Measurements from ENCODE around the gene FHIT.

Gene FHIT

DNA sequence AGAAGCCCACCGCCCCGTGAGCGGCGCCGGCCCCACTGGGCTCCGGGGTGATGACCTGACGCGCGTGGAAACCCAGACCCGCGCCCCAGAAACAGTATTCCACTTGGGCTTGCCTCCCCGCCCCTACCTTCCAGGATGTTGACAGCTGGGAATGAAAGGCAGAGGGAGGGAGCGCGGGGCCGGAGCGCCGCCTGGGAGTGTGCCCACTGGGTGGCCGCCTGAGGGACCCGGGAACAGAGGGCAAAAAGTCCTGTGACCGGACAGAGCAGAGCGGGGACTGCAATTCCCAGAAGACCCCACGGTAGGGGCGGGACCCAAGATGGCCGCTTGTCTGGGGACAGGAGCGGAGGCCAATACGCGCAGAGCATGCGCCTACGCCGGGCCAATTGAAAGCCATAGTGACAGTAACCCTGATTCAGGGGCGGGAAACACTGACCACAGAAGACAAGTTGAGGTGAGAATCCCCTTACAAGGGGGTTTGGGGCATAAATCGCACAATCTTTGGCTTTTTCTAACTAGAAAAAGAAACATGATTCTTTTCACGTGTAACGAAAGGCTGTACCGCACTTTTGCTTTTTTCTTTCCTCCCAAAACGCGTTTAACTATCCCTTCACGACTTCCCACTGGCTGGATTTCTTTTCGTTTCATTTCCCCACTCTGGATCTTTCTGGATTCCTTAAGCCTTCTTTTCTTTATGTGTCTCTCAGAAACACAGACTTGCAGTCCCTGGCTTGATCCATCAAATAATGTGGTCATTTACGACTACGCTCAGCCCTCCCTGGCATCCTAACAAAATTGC lies at the start of gene FHIT:
TSS of gene FHIT (minus strand) at position 279 of the 799 bp plus-strand sequence.
- peak; percentile 74 to 89 (median 87) for DNase-seq (ENCODE audit: low read depth in 2 of 3, low spot score in 1 of 3)

DNA sequence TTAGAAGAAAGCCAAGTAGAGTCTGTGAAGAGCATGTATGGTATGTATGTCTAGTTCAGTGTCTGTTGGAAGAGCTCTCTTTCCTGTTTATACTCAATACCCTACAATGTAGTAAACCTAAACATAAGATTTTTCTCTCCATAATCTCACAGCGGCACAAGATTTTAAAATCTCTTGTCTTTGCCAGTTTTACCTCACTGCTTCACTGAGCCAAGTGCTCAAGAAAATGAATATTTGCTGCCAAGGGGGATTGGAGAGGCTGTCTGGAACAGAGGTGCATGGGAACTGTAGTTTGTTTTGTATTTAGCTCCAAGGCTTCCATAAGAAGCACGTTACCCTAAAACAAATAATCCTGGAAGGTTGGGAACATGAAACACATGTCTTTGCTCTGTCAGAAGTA lies 49.5 kb upstream of the FHIT start:
- DNase-seq (ENCODE audit: low read depth in 2 of 3, low spot score in 1 of 3), result no peak

DNA sequence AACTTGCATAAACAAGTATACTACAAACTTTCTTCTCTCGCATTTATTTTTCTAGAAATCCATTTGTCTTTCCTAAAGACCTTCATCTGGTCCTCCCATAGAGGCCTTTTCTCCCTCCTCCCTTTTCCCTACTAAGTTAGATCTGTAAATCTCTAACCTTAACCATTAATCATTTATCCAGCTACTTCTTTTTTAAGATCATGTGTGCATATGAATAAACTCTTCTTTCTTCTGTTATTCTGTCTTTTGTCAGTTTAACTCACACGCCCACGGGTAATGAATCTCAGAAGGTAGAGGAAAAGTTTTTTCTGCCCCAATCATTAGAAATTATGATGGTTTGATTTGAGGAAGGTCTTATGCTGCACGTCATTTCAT lies 48.7 kb upstream of the FHIT start:
- no peak for DNase-seq (ENCODE audit: low read depth in 2 of 3, low spot score in 1 of 3)

DNA sequence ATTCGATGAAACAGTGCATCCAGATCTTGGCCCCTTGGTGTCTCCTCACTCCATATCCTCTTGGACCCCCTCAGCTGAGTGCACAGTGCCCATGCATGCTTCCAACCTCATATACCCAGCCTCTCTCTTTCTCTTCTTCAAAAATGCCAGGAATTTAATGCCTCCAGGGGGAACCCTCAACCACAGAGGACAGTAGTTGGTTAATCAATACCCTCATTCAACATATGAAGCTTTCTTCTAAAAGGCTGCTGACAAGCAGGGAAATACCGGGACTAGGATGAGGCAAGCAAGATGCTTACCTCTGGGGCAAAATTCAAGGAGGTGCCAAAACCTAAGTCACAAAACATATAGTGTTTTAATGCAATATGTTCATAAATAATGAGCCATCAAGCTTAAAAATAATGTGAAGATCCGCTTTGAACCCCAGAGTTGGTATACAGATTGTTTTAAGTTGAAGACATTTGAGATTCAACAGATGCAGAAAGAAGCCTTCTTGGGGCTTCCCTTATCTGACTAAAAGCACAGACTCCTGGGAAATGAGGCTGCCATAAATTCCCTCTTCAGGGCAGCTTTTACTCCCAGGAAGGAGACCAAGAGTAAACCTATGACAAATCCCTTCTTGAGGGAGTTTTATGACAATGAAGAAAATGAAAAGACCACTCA lies 48.2 kb upstream of the FHIT start:
- no peak for DNase-seq (ENCODE audit: low read depth in 2 of 3, low spot score in 1 of 3)

DNA sequence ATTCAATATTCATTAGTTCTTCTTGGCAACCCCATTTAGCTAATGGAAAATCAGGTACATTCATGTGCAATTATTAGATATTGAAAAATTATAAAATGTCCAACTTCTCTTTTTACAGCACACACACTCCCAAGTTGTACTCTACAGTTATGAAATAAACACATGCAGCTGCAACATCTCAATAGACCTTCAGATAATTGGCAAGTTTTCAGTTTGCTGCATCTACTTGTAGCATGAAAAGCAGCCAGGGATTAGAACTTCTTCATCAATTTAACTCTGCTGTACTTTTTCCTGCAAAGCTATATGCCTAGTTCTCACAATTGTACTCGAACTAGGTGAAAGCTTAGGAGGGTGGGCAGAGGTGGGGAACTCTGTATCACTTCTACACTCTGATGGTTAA lies 46.6 kb upstream of the FHIT start:
- no peak for DNase-seq (ENCODE audit: low read depth in 2 of 3, low spot score in 1 of 3)

DNA sequence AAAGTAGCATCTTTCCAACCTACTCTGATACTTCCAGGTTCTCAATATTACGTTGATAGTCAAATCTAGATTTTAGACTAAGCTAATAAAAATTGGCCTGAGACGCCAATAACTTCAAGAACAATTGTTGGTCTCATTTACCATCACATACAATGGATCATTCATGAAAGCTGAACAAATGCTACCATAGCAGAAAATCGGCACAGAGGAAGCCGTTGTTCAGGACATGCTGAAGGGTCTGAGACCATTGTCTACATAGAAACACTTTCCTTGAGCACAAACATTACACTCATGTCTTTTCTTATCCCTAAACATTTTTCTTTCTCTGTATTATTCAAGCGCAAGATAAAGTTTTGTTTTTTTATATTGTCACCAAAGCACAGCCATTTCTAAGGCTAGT lies 37.2 kb upstream of the FHIT start:
- DNase-seq (ENCODE audit: low read depth in 2 of 3, low spot score in 1 of 3), result no peak

DNA sequence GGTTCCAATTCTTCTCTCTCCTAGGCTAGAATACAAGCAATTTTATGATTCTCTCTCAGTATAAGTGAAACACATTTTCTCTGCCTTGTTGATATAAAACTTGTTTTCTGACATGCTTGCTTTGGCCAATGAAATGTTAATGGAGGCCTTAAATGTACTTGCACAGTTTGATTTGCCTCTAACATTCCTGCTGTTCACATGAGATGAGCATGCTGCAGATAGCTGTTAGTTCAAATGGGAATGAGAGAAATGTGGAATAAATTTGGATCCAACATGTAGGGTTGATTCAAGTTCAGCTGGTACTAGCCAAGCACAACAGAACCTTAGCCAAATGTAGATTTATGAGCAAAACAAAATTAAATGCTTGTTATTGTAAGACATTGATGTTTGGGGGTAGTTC lies 32.6 kb upstream of the FHIT start:
- no peak for DNase-seq (ENCODE audit: low read depth in 2 of 3, low spot score in 1 of 3)

DNA sequence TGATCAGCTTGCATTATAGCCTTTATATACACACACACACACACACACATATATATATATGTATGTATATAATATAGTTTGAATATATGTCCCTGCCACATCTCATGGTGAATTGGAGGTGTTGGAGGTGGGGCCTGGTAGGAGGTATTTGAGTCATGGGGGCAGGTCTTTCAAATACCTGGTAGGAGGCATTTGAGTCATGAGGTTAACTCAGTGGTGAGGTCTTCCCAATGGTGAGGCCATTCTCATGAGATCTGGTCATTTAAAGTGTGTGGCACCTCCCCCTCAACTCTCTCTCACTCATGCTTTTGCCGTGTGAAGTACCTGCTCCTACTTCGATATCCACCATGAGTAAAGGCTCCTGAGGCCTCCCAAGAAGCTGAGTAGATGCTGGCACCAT lies 27.5 kb upstream of the FHIT start:
- DNase-seq (ENCODE audit: low read depth in 2 of 3, low spot score in 1 of 3), result no peak

DNA sequence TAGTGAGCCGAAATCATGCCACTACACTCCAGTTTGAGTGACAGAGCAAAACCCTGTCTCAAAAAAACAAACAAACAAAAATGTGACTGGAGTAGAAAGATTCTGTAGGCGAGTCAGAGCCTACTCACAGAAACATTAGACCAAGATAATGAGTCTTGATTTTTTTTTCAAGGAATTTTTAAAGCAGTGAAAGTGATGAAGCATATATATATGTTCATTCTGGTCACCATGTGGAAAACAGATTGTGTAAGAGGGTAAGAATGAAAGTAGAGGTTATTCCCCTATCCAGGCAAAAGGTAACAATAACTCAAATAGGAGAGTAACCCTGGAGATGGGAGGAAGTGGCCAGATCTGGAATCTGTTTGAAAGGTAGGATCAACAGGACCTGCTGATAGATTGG lies 26.2 kb upstream of the FHIT start:
- DNase-seq (ENCODE audit: low read depth in 2 of 3, low spot score in 1 of 3), result no peak

DNA sequence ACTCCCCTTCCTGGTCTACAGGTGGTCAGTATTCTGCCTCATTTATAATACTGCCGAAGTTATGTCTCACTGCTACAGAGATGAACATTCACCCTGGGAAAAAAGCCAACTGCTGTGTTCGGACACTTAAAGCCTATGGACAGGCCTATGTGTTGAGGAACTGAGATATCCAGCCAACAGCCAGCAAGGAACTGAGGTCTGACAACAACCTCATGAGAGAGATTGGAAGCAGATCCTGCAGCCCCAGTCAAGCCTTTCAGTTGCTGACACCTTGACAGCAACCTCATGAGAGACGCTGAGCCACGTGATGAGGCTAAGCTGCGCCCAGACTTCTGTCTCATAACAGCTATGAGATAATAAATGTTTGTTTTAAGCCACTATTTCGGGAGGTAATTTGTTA lies 18.2 kb upstream of the FHIT start:
- no peak for DNase-seq (ENCODE audit: low read depth in 2 of 3, low spot score in 1 of 3)

DNA sequence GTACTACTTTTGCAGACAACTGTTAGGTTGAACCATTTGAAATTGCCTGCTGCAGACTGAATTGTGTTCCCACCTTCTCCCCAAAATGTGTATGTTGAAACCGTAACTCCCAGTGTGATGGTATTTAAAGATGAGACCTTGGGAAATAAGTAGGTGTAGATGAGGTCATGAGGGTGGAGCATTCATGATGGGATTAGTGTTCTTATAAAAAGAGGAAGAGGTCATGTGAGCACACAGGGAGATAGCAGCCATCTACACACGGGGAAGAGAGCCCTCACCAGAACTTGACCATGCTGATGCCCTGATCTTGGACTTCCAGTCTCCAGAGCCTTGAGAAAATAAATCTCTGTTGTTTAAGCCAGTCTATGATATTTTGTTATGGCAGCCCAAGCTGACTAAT lies 17.4 kb upstream of the FHIT start:
- no peak for DNase-seq (ENCODE audit: low read depth in 2 of 3, low spot score in 1 of 3)

DNA sequence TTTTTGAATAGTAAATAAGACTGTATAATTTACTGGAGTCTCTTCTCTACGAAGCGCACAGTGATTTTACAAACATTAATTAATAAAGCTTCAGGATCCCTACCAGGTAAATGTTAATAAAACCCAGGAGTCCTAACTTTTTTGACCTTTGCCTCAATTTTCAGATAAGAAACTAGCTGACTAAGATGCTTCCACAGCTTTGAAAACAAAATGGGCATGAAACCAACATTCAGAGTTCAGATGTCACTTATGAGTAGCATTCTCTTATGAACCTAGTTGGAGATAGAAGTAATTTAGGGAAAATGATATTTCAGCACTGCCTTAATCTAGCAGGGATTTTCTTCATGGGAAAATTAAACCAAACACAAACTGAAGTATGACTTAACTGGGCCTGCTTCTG lies 13.0 kb upstream of the FHIT start:
- DNase-seq (ENCODE audit: low read depth in 2 of 3, low spot score in 1 of 3), result no peak

DNA sequence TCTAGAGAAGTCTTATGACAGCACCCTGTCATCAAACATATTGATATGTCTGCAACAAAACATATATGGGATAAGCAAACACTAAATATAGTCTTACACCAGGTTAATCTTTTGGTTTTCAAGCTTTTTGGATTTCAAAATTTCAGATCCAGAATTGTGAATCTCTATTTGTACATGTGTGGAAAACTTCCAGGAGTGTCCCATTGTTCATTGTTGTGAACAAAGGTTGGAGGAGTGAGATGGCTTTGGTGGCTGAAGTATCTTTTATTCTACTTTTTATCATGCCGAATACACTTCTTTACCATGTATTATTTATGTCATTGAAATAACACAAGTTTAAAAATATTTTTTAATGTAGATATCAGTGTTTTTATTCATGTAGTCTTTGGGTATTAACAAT lies 5.9 kb upstream of the FHIT start:
- DNase-seq (ENCODE audit: low read depth in 2 of 3, low spot score in 1 of 3), result no peak

DNA sequence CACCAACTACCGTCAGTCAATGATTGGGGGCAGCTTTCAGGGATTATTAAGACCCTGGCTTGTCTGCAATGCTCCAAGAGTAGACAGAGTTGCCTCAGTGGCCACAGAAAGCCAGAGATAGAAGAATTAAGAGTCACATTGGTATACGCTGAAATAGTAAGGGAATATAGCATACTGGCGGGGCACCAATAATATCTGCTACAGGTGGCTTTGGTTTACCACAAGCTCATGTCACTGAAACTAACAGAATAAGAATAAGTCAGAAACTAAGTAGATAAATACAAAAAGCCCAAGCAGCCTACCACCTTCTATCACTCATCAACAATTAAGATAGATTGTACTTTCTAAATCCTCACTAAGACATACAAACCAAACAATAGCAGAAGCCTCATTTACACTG lies 2.5 kb upstream of the FHIT start:
- no peak for DNase-seq (ENCODE audit: low read depth in 2 of 3, low spot score in 1 of 3)

DNA sequence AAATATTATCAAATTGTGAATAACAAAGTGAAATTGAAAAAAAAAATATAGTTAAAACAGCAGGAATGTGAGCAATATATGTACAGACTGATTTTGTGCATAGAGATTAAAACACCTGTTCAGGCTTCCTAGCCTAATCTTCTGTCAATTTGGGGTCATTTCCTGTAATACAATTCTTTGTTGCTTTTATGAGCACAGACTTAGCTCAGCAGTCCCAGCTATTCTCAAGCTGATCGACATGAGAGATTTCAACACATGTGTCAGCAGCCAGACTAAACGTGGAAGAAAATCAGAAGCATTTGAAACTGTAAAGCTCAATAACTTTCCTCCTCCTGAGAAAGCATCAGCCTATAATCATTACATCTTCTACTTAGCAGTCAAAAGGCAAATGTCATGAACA lies 1.6 kb upstream of the FHIT start:
- DNase-seq (ENCODE audit: low read depth in 2 of 3, low spot score in 1 of 3), result no peak

DNA sequence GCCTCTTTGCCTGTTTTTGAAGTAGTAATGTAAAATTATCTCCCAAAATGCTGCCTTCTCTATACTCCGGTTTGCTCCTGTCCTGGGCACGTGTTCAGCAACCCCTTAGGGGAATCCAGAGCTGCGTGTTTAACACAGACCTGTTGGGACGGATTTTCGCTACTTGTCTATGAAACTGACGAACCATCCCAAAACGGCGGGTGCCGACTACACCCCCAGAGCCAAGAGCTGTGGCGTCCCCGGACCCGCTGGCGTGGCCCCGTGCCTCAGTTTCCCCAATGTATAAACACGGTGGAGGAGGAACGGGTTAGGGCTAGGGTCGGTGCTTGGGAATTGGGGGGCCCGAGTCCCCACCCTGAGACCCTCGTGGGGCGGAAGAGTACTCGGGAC lies 473 bp downstream of the FHIT start:
- peak in 1 of 3 donors; percentile 12 for DNase-seq (ENCODE audit: low read depth in 2 of 3, low spot score in 1 of 3)

DNA sequence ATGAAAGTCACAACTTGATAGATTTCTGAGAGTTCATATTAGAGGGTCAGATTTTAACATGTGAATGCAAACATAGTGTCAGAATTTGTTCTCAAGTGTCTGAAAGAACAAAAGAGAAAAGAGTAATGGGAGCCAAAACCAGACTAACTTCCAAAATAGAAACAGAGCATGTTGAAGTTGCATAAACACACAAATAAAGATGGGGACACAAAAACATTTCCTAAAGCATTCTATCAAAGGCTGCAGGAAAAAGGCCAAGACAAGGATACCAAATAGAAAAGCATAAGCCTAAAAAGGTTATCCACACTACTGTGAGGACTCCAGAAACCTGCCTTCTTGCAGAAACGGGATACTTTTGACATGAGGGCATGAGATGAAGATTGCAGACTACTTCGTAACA lies 2.8 kb downstream of the FHIT start:
- DNase-seq (ENCODE audit: low read depth in 2 of 3, low spot score in 1 of 3), result no peak

DNA sequence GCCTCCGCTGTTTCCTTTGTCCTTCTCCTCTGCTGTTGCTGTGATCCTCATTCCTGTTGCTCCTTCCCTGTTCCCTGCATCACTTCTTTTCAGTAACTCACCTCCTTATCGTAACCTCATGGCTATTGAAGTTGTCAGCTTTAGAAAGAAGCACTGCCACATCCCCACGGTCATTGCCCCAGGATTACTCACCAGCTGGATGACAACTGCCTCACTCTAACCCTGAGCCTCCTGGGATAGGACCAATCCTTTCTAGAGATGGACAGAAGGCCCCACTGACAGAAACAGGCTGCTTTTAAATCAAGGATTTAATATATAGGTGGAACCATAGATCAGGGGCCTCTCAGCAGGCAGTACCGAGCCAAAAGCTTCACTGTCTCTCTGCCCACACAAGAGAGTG lies 4.1 kb downstream of the FHIT start:
- DNase-seq (ENCODE audit: low read depth in 2 of 3, low spot score in 1 of 3), result no peak

DNA sequence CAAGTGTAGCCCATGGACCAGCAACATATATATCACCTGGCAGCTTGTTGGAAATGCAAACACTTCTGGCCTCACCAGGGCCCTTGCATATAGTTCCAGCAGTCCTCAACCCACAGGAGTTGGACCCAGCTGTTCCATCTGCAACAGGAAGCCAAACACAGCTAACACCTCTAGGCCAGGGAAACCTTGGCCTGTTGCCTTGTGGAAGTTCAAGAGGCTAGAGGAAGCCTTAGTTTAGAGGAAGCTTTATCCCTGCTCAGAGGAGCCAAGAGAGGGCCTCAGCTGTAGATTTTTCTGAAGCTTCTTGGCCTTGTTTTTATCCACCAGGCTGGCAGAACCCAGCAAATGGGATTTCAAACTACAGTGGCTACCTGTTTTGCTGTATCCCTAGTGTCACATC lies 11.4 kb downstream of the FHIT start:
- no peak for DNase-seq (ENCODE audit: low read depth in 2 of 3, low spot score in 1 of 3)

DNA sequence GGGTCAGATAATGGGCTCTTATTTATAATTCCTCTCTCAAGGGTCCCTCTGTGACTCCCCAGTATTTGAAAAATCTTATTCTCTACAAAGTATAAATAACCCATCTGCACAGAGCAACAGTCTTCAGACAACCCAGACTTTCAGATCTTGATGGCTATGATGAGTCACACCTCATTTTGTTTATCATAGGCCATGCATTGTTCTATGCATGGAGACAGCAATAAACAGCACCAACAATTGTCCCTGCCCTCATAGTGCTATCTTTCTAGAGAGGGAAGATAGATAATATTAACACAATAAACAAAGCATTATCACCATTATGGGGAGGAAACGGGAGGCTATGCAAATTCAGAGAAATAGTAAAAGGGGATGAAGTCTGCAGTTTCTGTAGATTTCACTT lies 13.4 kb downstream of the FHIT start:
- DNase-seq (ENCODE audit: low read depth in 2 of 3, low spot score in 1 of 3), result no peak

DNA sequence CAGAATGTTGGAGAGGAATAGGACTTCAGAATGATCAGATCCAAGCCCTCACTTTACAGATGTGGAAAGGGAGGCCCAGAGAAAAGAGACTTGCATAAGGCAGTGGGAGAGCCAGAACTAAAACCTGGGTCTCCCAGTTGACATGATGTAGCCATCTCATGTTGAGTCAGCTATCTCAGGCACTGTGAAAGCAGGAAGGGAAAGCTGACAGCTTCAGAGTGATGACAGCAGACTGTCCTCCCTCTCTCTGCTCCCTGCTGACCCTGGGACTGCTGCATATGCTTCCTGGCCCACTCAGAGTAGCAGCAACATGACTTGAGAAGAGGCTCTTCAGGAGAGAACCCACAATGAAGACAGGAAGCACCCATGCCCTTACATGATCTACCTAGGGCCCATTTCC lies 14.7 kb downstream of the FHIT start:
- no peak for DNase-seq (ENCODE audit: low read depth in 2 of 3, low spot score in 1 of 3)

DNA sequence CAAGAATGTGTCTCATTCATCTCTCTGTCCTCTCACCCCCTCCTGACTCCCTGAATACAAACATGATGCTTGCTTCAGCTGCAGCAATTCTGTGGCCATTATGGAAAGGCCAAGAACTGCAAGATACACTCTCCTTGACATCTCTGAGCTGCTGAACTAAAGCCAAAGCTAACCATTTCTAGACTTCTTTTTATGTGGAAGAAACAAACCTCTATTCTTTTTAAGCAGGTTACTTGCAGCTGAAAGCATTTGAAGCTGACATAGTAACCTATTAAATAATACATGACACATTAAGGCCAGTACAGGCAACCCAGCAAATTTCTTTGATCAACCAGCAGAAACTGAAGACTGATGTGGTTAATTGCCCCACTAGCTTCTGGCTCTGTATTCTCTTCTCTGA lies 17.5 kb downstream of the FHIT start:
- DNase-seq (ENCODE audit: low read depth in 2 of 3, low spot score in 1 of 3), result no peak

DNA sequence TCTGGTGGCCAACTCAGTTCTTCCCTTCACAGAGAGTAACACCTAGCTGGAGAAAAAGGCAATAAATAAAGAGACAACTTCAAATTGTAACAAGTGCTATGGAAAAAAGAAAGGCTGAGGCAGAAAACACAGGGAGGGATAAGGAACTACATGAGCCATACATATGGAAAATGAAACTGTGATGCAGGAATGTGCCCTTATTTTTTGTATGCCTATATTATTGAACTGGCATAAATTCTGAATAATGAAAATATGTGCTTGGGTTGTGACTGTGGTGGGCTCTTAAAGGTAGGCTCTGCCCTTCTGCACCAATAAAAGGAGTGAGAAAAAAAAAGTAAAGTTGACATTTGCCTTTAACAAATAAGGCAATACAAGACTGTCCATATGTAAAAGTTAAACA lies 19.6 kb downstream of the FHIT start:
- no peak for DNase-seq (ENCODE audit: low read depth in 2 of 3, low spot score in 1 of 3)

Data from stimulated activated CD4-positive, alpha-beta T cell treated with anti-CD3 and anti-CD28 coated beads, Interleukin-12 subunit alpha, Interleukin-12 subunit beta, amount 100 ng/mL, for 48 hours (primary cell).